ENCODE results near the gene STMND1. TPM values are rescaled to one million over a fixed set of nuclear protein-coding genes. Genes with fewer than 3 reads are reported as not detected.

STMND1 gene
- total RNA-seq: not detected
- long read RNA-seq: 0 reads

DNA sequence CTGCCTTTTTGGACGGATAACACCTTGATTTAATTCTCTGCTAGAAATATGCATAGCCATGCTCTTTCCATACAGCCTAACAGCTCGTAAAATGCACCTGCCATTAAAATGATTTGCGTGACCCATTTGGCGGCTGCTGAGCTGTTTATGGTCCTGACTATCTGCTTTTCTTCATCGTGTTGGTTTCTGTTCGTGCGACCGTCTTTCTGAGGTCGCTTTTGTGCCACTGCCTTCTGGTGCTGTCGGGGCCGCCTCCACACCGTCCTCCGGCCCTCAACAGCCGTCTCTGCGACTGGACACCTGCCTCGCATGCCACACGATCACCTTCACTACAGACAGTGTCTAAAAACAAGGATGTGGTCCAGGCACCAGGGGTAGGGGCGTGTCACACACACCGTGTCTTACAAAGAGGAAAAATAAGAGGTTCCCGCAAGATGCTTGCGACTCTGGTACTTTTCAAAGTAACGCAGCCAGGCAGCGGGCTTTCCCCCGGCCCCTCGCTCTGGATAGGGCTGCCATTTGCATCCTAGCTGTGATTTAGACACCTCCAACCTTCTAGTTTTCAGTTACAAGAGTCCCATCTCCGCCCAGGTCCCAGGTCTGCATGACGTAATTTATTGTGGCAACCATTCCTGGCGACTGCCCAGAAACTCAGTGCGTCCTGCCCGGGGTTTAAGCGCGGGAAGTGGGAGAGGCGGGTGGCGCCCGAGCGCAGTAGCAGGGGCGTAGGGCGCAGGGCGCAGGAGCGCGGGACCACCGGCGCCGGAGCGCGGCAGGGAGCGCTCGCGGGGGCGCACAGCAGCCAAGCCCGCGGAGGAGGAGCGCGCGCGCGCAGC, at the start of gene STMND1:
Gene STMND1 (plus strand): TSS at position 629 of the 836 bp plus-strand sequence. CDS start 208 bp downstream, outside the sequence.
- DNase-seq: peak; percentile 78
- H3K4me3 ChIP-seq: peak within 1 kb of the TSS; percentile 40

DNA sequence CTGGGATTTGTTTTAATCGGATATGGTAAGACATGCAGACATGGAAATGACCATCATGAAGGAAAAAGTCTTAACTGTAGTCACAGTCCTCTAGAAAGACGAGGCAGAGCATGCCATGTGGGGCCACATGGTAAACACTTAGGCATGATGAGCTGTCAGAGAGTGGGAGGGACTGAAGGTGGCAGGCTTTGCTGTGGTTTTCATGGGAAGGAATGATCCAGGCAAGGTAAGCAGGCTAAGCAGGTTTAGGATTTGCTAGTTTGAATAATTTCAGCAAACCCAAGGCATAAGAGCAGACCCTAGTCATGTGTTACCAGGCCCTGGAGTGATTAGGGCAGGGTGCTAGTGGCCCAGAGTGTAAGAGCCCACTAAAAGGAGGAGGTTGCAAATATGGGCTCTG, 47.2 kb upstream of the STMND1 start:
- TF ChIP-seq, protein P1, sequence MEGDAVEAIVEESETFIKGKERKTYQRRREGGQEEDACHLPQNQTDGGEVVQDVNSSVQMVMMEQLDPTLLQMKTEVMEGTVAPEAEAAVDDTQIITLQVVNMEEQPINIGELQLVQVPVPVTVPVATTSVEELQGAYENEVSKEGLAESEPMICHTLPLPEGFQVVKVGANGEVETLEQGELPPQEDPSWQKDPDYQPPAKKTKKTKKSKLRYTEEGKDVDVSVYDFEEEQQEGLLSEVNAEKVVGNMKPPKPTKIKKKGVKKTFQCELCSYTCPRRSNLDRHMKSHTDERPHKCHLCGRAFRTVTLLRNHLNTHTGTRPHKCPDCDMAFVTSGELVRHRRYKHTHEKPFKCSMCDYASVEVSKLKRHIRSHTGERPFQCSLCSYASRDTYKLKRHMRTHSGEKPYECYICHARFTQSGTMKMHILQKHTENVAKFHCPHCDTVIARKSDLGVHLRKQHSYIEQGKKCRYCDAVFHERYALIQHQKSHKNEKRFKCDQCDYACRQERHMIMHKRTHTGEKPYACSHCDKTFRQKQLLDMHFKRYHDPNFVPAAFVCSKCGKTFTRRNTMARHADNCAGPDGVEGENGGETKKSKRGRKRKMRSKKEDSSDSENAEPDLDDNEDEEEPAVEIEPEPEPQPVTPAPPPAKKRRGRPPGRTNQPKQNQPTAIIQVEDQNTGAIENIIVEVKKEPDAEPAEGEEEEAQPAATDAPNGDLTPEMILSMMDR (IDR thresholded peaks at IDR 0.05): no peak
- Histone ChIP-seq H3K36me3 (no peaks in the 10 kb centered on the region), H3K27ac (no peak overlapping the region), H3K4me1 (no peaks in the 10 kb centered on the region), H3K4me3 (no peak overlapping the region), H3K27me3 (no peaks in the 10 kb centered on the region), H3K9me3 (no peaks in the 10 kb centered on the region)
- intact Hi-C loops (cut with DNase I): no loop called here
- DNase-seq: no peak
- ATAC-seq: no peak

More for the DNA sequence above, at the start of gene STMND1:
- H3K27ac ChIP-seq: no peak within 1 kb of the TSS
- no peaks in the 10 kb centered on the region for H3K36me3 ChIP-seq
- ATAC-seq: peak; percentile 76
- TF ChIP-seq, protein P1 (IDR thresholded peaks at IDR 0.05): no peak
- peaks cover 14% of the 10 kb centered on the region for H3K4me1 ChIP-seq
- H3K27me3 ChIP-seq: peaks cover 11% of the 10 kb centered on the region
- intact Hi-C loops (cut with DNase I): no loop called here
- H3K9me3 ChIP-seq: no peaks in the 10 kb centered on the region

DNA sequence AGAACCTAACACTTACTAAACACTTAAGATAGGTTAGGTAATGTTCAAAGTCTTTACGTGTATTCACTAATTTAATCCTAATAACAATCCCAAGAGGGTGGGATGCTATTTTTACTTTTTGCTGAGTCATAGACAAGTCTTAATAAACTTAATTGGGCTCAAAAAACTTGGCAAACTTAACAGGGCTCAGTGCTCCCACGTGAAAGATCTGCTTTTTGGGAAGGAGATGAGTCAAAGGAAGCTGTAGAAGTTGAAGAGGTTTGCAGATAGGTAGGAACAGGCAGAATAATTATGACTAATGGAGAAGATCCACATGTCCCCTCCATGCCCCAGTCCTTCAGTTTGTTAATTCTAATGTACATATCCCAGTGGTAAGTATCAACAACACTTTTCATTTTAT, 44.5 kb upstream of the STMND1 start:
- TF ChIP-seq, protein P1 (IDR thresholded peaks at IDR 0.05): no peak
- Histone ChIP-seq H3K36me3 (no peaks in the 10 kb centered on the region), H3K4me1 (no peaks in the 10 kb centered on the region)

DNA sequence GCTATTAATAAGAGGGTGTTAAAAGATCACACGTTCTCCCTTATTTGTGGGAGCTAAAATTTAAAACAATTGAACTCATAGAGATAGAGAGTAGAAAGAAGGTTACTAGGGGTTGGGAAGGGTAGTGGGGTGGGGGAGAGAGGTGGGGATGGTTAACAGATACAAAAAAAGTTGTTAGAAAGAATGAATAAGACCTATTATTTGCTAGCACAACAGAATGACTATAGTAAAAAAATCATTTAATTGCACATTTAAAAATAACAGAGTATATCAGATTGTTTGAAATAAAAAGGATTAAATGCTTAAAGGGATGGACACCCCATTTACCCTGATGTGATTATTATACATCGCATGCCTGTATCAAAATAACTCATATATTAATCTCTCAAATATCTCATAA, 43.3 kb upstream of the STMND1 start:
- intact Hi-C loops (cut with DNase I): no loop called here
- no peaks in the 10 kb centered on the region for H3K27me3 ChIP-seq
- ATAC-seq (no peak), DNase-seq (no peak)
- no peak overlapping the region for H3K4me3 ChIP-seq
- no peaks in the 10 kb centered on the region for H3K9me3 ChIP-seq
- no peak overlapping the region for H3K27ac ChIP-seq
- H3K4me1 ChIP-seq: no peaks in the 10 kb centered on the region
- TF ChIP-seq, protein P1 (IDR thresholded peaks at IDR 0.05): no peak
- no peaks in the 10 kb centered on the region for H3K36me3 ChIP-seq

More for the DNA sequence above, 44.5 kb upstream of the STMND1 start:
- Histone ChIP-seq H3K4me3 (no peak overlapping the region), H3K27ac (no peak overlapping the region), H3K27me3 (no peaks in the 10 kb centered on the region), H3K9me3 (no peaks in the 10 kb centered on the region)
- ATAC-seq (no peak), DNase-seq (no peak)
- intact Hi-C loops (cut with DNase I): no loop called here

DNA sequence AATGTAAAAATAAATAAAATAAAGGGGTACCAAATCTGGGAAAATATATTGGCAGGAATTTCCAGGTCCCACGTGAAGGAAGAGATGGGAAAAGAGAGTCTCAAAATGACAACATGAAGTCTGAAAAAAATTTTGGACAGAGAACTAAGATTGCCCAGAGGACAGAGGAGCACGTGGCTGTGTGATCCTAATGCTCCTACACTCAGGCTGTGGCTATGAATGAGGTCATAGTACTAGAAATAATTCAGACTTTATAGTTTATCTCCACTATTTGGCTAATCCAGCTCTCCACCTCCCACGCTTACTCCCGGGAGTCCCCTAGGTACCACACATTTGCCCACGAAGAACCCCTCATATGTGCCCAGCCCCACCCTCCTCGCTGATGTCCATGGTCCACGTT, 42.8 kb upstream of the STMND1 start:
- no peaks in the 10 kb centered on the region for H3K36me3 ChIP-seq
- ATAC-seq: no peak
- DNase-seq: no peak
- no peaks in the 10 kb centered on the region for H3K27me3 ChIP-seq
- H3K9me3 ChIP-seq: no peaks in the 10 kb centered on the region
- H3K4me1 ChIP-seq: no peaks in the 10 kb centered on the region
- no peak overlapping the region for H3K4me3 ChIP-seq
- intact Hi-C loops (cut with DNase I): no loop called here
- H3K27ac ChIP-seq: no peak overlapping the region
- TF ChIP-seq, protein P1 (IDR thresholded peaks at IDR 0.05): no peak
